C4-2B (cell line): ENCODE measurements around the gene NEURL2.
A peak's percentile ranks its signal among the peaks of the same experiment; 100 is the strongest.
"Not testable (repeated sequence)": the region's sequence is repeated elsewhere in the genome, so short reads cannot be mapped to it uniquely, and the experiment has no call there.

Experiments used
- H3K27ac ChIP-seq: fragments of 450-650 bp; 2 replicates; pipeline ENCODE4 v1.5.1; 2017
- ZFX ChIP-seq: fragments of 450-650 bp; IDR thresholded peaks from 2 replicates; pipeline ENCODE4 v1.6.1; 2017
- TF ChIP-seq, protein P1 (sequence below): fragments of 450-650 bp; conservative IDR thresholded peaks from 2 replicates; pipeline ENCODE4 v1.5.1; 2017; ENCODE audit warnings: mild to moderate bottlenecking

NEURL2 gene

DNA sequence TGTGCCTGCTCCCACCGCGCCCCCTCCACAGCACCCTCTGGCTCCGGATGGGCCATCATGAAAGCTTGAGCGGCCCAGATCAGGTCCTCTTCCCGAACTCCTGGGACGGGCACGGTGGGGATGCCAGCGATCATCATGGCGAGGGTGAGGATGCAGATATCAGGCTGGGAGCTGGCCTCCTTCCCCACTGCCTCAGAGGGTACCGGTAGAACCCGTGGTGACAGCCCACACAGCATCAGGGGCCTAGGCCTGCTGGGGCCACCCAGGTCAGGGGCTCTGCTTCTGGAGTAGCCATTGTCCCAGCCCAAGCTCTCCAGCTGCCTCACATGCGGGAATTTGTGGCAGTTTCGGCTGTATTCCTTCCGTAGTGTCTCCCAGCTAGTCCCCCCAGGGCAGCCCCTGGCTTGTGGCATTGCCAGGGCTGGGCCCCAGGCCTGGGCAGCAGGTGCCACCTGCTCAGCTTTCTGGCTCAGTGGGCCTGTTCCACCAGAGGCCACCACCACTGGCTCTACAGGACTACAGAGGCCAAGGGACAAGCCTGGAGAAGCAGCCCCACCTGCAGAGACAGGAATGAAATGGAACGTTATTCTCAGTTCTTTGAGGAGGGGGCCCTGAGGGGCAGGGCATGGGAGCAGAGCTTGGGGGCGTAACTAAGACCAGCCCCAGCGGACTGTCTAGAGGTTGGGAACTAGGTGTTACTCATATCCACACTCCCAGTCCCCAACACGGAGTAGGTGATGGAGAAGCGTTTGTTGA, 4.2 kb downstream of the NEURL2 start:
- TF ChIP-seq, protein P1, sequence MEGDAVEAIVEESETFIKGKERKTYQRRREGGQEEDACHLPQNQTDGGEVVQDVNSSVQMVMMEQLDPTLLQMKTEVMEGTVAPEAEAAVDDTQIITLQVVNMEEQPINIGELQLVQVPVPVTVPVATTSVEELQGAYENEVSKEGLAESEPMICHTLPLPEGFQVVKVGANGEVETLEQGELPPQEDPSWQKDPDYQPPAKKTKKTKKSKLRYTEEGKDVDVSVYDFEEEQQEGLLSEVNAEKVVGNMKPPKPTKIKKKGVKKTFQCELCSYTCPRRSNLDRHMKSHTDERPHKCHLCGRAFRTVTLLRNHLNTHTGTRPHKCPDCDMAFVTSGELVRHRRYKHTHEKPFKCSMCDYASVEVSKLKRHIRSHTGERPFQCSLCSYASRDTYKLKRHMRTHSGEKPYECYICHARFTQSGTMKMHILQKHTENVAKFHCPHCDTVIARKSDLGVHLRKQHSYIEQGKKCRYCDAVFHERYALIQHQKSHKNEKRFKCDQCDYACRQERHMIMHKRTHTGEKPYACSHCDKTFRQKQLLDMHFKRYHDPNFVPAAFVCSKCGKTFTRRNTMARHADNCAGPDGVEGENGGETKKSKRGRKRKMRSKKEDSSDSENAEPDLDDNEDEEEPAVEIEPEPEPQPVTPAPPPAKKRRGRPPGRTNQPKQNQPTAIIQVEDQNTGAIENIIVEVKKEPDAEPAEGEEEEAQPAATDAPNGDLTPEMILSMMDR: no peak
- no peak for TF ChIP-seq ZFX

DNA sequence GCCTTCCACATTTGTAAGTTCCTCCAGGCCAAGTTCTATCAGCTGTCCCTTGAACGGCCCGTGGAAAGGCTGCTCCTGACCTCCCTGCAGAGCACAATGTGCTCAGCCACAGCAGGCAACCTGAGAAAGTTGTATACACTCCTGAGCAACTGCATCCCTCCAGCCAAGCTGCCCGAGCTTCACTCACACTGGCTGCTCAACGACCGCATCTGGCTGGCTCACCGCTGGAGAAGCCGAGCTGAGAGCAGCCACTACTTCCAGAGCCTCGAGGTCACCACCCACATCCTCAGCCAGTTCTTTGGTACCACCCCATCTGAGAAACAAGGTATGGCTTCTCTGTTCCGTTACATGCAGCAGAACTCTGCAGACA, 7.9 kb downstream of the NEURL2 start:
- no peak for TF ChIP-seq ZFX
- TF ChIP-seq, protein P1: no peak
- H3K27ac ChIP-seq: no peak overlapping the region

More for the DNA sequence above, 4.2 kb downstream of the NEURL2 start:
- no peak overlapping the region for H3K27ac ChIP-seq

DNA sequence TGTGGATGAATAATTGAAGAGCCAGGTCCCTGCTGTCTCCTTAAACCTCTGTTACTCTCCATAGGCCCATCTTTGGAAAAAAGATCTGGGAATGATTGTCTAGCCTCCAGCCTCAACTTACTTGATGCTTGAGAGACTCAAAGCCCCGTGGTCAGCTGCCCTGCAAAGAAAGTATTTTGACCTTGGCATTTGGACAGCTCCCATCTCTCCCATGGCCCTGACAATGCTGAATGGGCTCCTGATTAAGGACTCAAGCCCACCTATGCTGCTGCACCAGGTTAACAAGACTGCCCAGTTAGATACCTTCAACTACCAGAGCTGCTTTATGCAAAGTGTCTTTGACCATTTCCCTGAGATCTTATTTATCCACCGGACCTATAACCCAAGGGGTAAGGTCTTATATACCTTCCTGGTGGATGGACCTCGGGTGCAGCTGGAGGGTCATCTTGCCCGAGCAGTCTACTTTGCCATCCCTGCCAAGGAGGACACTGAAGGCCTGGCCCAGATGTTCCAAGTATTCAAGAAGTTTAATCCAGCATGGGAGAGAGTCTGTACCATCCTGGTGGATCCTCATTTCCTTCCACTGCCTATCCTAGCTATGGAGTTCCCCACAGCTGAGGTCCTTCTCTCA, 8.4 kb downstream of the NEURL2 start:
- TF ChIP-seq, protein P1: no peak
- TF ChIP-seq ZFX: no peak
- H3K27ac ChIP-seq: no peak overlapping the region

DNA sequence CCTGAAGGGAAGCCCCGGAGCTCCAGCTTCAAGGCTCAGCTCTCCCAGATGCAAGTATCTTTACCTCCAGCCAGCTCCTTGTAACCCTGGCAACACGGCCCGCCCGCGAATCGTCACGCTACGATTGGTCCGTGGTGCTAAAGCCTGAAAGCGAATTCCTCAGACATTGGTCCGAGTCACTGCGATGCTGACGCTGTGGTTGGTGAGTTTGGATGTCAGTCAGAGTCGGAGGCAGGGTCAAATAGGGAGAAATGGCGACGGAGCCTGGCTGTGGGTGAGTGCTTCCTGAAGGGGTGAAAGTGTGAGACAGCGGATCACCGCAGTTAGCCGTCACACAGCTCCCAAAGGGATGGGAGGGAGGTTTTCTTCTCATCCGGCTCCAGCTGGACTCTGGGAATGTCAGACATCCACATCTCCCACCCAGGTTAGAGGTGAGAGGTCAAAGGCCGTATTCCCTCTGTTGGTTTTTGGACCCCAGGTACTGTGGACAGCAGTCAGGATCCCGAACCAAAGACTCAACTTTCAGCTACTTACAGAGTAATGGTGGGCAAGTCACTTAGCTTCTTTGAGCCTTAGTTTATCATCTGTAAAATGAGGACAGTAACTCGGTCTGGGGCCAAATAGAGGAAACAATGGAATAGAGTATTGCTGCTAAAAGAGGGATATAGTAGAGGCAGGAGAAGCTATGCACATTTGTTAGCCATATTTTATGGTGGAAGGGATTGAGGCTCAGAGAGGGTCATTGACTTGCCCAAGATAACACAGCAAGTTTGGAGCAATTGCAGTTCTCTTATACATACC, 9.8 kb downstream of the NEURL2 start, which contains the start of gene ZSWIM1:
ZSWIM1 (plus strand) TSS at position 240 of the 801 bp plus-strand sequence. CDS start 1,366 bp downstream, outside the sequence.
- TF ChIP-seq, protein P1: no peak
- no peak for TF ChIP-seq ZFX
- peak within 1 kb of the TSS; percentile 75 for H3K27ac ChIP-seq

DNA sequence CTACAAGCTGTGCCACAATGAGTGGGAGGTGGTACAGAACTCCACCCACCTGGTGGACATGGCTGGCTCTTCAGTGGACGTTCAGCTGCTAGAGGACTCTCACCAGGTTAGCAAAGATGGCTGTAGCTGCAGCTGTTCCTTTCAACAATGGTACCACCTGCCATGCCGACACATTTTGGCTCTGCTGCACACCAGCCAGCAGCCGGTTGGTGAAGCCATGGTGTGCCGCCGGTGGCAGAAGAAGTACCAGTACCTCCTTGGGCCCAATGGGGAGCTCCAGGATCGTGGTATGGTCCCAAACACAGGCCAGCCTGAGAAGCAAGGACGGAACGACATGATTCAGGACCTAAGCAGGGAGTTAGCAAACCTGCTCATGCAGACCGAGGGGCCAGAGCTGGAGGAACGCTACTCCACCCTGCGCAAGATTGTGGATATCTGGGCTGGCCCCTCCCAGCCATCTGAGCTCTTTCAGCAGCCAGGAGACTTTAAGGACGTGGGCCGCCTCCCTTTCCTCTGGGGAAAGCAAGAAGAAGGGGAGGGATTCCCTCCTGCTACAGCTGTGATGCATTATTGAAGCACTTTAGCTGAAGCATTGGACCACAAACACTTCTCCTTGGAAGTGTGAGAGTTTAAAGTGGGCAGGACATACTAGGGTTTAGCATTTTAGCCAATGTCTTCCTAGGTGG, 12.8 kb downstream of the NEURL2 start:
- H3K27ac ChIP-seq: no peak overlapping the region
- TF ChIP-seq ZFX: no peak
- TF ChIP-seq, protein P1: no peak

DNA sequence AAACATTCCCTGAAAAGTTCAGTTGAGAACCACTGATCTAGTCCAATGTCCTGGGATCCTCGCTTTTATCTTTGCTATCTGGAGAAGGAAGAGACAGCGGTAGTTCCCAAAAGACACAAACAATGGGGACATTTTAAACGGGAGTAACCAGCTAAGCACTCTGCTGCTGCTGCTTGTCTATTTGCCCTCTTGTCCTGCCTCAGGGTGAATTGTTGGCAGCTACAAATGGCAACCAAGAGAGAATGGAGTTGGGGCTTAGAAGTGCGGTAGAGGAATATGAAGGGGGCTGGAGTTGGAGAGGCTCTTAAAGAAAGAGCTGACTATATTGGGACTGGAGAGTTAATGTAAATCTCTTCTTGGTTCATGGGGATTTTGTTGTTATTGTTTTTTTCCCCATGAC, 16.4 kb downstream of the NEURL2 start:
- H3K27ac ChIP-seq: no peak overlapping the region
- no peak for TF ChIP-seq ZFX
- TF ChIP-seq, protein P1: no peak

DNA sequence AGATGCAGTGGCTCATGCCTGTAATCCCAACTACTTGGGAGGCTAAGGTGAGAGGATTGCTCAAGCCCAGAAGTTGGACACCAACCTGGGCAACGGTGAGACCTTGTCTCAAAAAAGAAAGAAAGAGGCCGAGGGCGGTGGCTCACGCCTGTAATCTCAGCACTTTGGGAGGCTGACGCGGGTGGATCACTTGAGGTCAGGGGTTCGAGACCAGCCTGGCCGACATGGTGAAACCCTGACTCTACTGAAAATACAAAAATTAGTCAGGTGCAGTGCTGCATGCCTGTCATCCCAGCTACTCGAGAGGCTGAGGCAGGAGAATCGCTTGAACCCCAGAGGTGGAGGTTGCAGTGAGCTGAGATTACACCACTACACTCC, 16.9 kb downstream of the NEURL2 start:
- H3K27ac ChIP-seq: not testable (repeated sequence)
